ENCODE measurements around the gene CPM. TPM values are rescaled to one million over a fixed set of nuclear protein-coding genes. Genes with fewer than 3 reads are reported as not detected.
"Not testable (repeated sequence)": the region's sequence is repeated elsewhere in the genome, so short reads cannot be mapped to it uniquely, and the experiment has no call there.

Gene CPM
- total RNA-seq, 2 donors from 2014 or later: 8.4 to 17.7 TPM

DNA sequence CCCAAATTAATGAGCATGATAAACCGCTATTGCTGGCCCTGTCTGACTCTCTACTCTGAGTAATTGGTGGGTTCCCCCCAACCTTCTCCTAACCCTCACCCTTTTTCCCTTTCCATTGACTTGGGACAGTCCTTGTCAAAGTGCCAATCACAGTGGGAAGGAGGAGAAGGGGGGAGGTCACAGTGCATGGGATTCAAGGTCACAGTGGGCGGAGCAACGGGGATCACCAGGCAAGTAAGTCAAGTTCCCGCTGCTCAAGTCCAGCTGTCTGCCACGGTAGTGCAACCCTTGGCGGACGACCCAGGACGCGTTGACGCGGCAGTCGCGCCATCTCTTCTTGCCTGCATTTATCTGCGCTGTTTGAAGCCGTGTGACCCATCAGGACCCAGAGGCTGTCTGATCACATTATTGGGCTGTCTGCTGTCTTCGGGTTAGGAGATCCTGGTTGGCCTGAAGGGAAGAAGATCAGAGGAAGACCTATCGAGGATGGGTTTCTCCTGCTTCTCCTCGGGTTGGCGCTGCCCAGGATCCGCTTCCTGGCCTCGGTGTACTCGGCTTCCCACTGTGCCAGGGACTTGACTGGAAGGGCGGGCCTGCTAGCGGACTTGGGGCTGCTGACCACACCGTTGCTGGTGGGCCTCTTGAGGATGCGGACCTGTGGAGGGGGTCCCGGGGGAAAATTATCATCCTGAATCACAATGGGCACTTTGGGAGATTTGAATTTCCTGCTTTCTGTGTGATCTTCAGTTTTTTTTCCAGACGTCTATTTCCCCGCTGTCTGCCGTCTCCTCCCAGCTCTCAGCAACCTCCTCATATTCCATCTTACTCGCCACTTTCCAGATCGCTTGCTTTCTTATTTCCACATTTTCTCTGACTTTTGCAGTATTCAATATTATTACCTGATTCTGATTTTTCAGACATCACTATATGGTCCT lies 128.0 kb downstream of the CPM start:
- DNase-seq (no peak), ATAC-seq (replicated peaks in 1 of 2) (no peak)
- H3K9me3 Mint-ChIP-seq: no peaks in the 10 kb centered on the region
- H3K27me3 Mint-ChIP-seq (ENCODE audit: low read depth): no peaks in the 10 kb centered on the region
- H3K27ac Mint-ChIP-seq: no peak overlapping the region
- H3K4me1 Mint-ChIP-seq (ENCODE audit: low read depth): peaks cover 12% of the 10 kb centered on the region
- no peak overlapping the region for H3K4me3 Mint-ChIP-seq
- H3K36me3 Mint-ChIP-seq (ENCODE audit: insufficient read depth in 2 of 2): peaks cover 4 to 14% of the 10 kb centered on the region in 2 donors

DNA sequence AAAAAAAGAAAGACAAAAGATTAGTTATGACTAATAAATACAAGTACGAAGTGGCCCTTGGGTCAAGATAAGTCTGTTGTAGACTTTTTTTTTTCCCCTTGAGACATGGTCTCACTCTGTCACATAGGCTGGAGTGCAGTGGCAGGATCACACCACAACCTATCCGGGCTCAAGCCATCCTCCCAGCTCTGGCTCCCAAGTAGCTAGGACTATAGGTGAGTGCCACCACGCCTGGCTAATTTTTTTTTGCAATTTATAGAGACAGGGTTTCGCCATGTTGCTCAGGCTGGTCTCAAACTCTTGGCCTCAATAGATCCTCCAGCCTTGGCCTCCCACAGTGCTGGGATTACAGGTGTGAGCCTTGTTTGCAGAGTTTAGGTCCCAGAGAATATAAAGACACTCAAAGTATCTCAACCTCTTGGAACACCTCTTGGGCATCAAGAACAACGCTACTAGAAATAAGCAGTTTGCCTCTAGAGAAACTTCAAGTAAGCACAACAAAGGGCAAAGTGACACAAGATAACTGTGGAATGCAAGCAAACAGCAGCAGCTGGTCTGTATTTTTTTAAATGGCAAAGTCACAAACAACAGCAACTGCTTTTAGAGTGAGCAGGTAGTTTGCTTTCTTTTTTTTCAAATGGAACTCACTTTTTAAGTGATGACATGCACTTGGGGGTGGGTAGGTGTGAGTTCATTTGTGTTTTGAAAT lies 128.9 kb downstream of the CPM start:
- no peak overlapping the region for H3K27ac Mint-ChIP-seq
- DNase-seq: no peak
- peaks cover 4 to 7% of the 10 kb centered on the region in 2 donors for H3K36me3 Mint-ChIP-seq (ENCODE audit: insufficient read depth in 2 of 2)
- H3K4me3 Mint-ChIP-seq: no peak overlapping the region
- H3K27me3 Mint-ChIP-seq (ENCODE audit: low read depth): no peaks in the 10 kb centered on the region
- H3K4me1 Mint-ChIP-seq (ENCODE audit: low read depth): peaks cover 12% of the 10 kb centered on the region
- no peaks in the 10 kb centered on the region for H3K9me3 Mint-ChIP-seq
- no peak for ATAC-seq (replicated peaks in 1 of 2)

DNA sequence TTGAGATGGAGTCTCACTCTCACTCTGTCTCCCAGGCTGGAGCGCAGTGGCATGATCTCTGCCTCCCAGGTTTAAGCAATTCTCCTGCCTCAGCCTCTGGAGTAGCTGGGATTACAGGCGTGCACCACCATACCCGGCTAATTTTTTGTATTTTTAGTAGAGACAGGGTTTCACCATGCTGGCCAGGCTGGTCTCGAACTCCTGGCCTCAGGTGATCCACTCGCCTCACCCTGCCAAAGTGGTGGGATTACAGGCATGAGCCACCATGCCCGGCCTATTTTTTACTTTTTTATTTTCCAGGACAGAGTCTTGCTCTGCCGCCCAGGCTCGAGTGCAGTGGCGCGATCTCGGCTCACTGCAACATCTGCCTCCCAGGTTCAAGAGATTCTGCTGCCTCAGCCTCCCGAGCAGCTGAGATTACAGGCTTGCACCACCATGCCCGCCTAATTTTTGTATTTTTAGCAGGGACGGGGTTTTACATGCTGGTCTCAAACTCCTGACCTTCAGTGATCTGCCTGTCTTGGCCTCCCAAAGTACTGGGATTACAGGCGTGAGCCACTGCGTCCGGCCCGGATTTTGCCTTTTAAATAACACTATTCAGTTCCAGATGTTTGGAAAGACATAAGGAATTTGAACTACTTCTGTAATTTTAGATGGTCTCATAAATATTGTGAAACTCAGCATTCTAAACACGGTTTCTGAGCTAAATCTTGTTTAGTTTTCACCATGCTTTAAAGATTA lies 129.9 kb downstream of the CPM start:
- H3K9me3 Mint-ChIP-seq; H3K27ac Mint-ChIP-seq; H3K36me3 Mint-ChIP-seq (ENCODE audit: insufficient read depth in 2 of 2); ATAC-seq (replicated peaks in 1 of 2); H3K27me3 Mint-ChIP-seq (ENCODE audit: low read depth); DNase-seq; H3K4me3 Mint-ChIP-seq: not testable (repeated sequence)
- peaks cover 12% of the 10 kb centered on the region for H3K4me1 Mint-ChIP-seq (ENCODE audit: low read depth)

DNA sequence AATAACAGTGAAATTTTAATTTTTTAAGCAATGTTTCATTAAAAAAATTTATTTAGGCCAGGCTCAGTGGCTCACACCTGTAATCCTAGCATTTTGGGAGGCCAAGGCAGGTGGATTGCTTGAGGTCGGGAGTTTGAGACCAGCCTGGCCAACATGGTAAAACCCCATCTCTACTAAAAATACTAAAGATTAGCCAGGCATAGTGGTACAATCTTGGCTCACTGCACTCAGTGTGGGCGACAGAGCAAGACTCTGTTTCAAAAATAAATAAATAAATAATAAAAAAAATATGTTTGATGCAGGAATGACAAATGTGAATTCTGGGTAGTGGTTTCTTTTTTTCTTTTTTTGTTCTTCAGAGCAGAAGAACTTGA lies 130.6 kb downstream of the CPM start:
- not testable (repeated sequence) for H3K27ac Mint-ChIP-seq; DNase-seq; H3K4me1 Mint-ChIP-seq (ENCODE audit: low read depth); H3K36me3 Mint-ChIP-seq (ENCODE audit: insufficient read depth in 2 of 2); ATAC-seq (replicated peaks in 1 of 2); H3K9me3 Mint-ChIP-seq; H3K4me3 Mint-ChIP-seq; H3K27me3 Mint-ChIP-seq (ENCODE audit: low read depth)

Other genes starting within 250 kb of the CPM start
- gene NUP107, start 246.2 kb downstream of the CPM start, total RNA-seq: 100 to 1,000 TPM; 100 to 108 TPM
- gene SLC35E3, start 187.0 kb downstream of the CPM start, total RNA-seq: 1 to 10 TPM; 5.6 to 6.8 TPM
- gene MDM2, start 125.0 kb downstream of the CPM start, total RNA-seq: 100 to 1,000 TPM; 191 to 225 TPM